ENCODE measurements around the gene FMO5. TPM values are rescaled to one million over a fixed set of nuclear protein-coding genes. Genes with fewer than 3 reads are reported as not detected.
A peak's percentile ranks its signal among the peaks of the same experiment; 100 is the strongest.

Gene FMO5, protein sequence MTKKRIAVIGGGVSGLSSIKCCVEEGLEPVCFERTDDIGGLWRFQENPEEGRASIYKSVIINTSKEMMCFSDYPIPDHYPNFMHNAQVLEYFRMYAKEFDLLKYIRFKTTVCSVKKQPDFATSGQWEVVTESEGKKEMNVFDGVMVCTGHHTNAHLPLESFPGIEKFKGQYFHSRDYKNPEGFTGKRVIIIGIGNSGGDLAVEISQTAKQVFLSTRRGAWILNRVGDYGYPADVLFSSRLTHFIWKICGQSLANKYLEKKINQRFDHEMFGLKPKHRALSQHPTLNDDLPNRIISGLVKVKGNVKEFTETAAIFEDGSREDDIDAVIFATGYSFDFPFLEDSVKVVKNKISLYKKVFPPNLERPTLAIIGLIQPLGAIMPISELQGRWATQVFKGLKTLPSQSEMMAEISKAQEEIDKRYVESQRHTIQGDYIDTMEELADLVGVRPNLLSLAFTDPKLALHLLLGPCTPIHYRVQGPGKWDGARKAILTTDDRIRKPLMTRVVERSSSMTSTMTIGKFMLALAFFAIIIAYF
- polyA plus RNA-seq (ENCODE audit: insufficient read length in 3 of 3): 10 to 100 TPM in 1 of 3 donors, 1 to 10 TPM in 2; 7.9 to 10.7 (median 8.3) TPM

DNA sequence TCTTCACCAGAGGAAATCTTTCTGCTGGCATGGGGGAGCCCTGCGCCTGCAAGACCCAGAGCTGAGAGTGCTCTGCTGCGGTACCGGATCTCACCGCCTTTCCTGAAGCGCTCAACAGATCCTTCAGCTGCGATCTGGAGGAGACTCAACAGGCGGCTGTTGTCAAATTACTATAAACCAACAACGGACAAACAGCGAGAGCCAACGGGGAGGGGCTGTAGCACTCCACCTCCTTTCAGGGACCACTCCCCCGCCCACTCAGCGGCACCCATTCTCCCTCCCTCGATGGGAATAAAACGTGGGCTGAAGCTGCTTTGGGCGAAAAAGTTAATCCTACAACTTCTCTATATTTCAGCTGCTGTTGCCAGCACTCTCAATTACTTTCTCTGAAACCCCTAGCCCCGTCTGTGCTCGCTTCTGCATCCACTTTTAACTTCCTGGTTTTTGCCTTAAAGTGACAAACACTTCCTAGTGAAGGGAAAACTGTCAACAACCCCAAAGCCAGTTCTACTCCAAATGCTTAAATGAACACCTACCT is at the start of gene FMO5:
Gene FMO5 (minus strand): TSS at position 147 of the 538 bp plus-strand sequence. CDS start 310 bp downstream, outside the sequence.
- DNase-seq (ENCODE audit: low read depth in 3 of 3, low spot score in 2 of 3): peak; percentile 40 to 68 (median 54)

DNA sequence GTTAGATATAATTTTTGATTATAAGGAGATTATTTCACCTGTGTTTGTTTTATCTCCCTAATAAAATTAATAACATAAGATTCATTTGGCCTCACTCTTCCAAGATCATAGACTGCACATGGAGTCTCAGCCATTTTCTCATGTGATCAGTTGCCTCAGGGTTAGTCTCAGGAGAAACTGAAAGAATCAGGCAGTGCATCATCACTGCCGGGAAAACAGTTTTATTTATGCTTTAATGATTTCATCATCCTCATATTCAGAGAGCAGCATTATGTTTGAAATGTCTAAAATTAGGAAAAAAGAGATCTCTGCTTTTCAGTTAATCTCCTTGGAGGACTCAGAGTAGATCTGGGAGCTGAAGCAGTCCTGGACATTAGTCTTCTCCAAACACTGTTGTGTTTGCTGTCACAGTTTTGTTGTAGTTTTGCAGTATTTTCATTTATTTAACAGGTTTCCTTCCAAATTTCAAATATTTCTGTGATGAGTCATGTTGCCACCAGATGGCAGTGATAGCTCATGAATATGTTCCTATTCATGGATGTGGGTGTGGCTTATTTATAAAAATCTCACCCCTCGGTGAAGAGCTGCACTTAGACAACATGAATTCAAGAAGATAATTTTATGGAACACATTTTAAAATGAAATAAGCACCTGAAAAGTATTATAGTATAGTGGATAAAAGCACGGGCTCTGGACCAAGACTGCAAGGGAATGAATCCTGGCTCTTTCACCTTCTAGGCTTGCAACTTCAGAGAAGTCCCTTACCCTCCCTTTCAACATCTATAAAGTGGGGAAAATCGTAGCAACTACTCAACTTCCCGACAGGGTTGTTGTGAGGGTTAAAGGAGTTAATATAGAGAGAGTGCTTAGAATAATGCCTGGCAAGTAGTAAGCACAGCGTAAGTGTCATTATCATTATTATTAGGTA is 48.5 kb upstream of the FMO5 start:
- DNase-seq (ENCODE audit: low read depth in 3 of 3, low spot score in 2 of 3): peak; percentile 15 to 36 (median 20)

GRCh38 chr1:147272042-147272441 is 46.9 kb upstream of the FMO5 start:
- no peak for DNase-seq (ENCODE audit: low read depth in 3 of 3, low spot score in 2 of 3)

GRCh38 chr1:147270721-147271120 is 45.6 kb upstream of the FMO5 start:
- DNase-seq (ENCODE audit: low read depth in 3 of 3, low spot score in 2 of 3): no peak

GRCh38 chr1:147267711-147268110 is 42.6 kb upstream of the FMO5 start:
- no peak for DNase-seq (ENCODE audit: low read depth in 3 of 3, low spot score in 2 of 3)

- DNase-seq (ENCODE audit: low read depth in 3 of 3, low spot score in 2 of 3): no peak
Observed at GRCh38 chr1:147266381-147266780, 41.2 kb upstream of the FMO5 start.

- no peak for DNase-seq (ENCODE audit: low read depth in 3 of 3, low spot score in 2 of 3)
Observed at GRCh38 chr1:147264158-147264768, 39.1 kb upstream of the FMO5 start.

GRCh38 chr1:147260956-147261355 is 35.8 kb upstream of the FMO5 start:
- DNase-seq (ENCODE audit: low read depth in 3 of 3, low spot score in 2 of 3): no peak

DNA sequence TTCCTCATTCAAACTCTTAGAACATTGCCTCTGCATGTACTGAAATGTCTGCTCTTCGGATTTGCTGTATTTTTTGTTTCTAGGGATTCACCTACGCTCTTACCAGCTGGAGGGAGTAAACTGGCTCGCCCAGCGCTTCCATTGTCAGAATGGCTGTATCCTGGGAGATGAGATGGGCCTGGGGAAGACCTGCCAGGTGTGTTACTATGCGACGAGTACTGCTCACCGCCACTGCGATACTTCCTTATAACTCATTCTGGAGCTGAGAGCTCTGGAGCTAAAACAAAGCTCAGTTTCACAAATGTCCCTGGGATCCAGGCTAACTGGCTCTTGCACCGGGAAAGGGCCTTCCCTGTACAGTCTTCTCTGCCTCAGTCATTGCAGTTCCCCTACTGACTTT is 27.4 kb upstream of the FMO5 start:
- DNase-seq (ENCODE audit: low read depth in 3 of 3, low spot score in 2 of 3): no peak

- no peak for DNase-seq (ENCODE audit: low read depth in 3 of 3, low spot score in 2 of 3)
Observed at GRCh38 chr1:147247656-147248238, 22.6 kb upstream of the FMO5 start.

- no peak for DNase-seq (ENCODE audit: low read depth in 3 of 3, low spot score in 2 of 3)
Observed at GRCh38 chr1:147246910-147247655, 21.9 kb upstream of the FMO5 start.

DNA sequence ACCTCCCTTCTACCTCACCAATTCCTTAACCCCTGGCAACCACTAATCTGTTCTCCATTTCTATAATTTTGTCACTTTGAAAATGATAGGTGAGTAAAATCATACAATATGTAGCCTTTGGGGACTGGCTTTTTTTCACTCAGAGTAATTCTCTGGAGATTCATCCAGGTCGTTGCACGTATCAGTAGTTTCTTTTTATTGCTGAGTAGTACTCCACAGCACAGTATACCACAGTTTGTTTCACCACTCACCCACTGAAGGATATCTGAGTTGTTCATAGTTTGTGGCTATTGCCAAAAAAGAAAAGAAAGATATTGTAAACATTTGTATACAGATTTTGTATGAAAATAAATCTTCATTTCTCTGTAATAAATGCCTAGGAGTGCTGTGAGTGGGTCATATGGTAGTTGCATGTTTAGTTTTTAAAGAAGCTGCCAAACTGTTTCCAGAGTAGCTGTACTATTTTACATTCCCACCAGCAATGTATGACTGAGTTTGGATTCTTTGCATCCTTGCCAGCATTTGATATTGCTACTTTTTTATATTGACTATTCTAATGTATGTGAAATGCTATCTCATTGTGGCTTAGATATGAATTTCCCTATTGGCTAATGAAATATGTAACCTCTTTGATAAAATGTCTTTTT is 21.0 kb upstream of the FMO5 start:
- DNase-seq (ENCODE audit: low read depth in 3 of 3, low spot score in 2 of 3): no peak

- DNase-seq (ENCODE audit: low read depth in 3 of 3, low spot score in 2 of 3): no peak
Observed at GRCh38 chr1:147245586-147246021, 20.5 kb upstream of the FMO5 start.

DNA sequence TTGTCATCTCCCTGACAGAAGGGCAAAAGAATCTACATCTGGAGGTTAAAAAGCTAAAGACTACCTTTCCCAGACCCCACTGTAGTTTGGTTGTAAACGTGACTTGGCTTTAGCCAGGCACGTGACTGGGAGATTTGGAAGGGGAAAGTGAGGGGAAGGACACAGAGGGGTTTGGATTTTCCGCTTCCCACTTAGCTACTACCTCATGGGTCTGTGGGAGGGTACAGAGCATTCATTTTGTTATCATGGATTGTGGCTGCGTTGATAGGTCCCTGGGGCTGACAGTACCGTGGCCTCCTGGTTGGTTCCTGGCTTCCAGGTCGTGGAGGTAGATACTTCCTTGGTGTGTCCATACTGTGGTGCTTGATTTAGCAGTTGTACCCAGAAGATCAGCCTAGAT is 20.0 kb upstream of the FMO5 start:
- DNase-seq (ENCODE audit: low read depth in 3 of 3, low spot score in 2 of 3): no peak

- peak in 1 of 3 donors; percentile 12 for DNase-seq (ENCODE audit: low read depth in 3 of 3, low spot score in 2 of 3)
Observed at GRCh38 chr1:147243841-147244240, 18.7 kb upstream of the FMO5 start.

- peak in 1 of 3 donors; percentile 42 for DNase-seq (ENCODE audit: low read depth in 3 of 3, low spot score in 2 of 3)
Observed at GRCh38 chr1:147243228-147243685, 18.1 kb upstream of the FMO5 start.

DNA sequence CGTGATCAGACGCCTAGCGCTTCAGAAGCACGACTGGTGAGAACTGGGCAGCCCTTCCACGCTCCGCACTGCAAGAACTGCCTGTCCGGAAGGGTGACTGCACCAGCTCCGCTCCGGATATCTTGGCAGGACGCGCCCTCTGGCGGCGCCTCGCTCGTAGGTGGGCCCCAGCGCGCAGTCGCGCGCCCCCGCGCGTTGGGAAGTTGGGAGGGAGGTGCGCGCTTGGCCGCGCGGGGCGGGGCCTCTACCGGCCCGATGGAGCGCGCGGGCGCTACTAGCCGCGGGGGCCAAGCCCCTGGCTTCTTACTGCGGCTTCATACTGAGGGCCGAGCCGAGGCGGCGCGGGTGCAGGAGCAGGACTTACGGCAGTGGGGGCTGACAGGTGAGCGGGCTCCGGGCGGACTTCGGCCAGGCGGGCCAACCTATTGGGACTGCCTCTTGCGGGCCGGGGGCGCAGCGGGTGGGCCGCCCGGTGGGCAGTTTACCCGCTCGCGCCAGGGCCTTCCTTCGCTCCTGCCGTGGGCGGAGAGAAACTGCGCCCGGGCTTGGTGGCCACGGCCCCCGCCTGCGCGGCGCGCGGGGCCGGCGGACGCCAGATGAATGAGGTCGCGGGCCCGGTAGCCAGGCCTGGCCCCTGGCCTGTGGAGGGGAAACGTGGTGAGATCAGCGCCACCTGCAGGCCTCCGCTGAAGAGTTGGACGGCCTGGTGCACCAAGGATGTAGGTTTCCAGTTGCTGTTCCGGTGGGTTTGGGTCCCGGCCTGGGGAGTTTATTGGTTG is 17.5 kb upstream of the FMO5 start, which contains the start of gene CHD1L:
Gene CHD1L (plus strand): TSS at position 236 of the 779 bp plus-strand sequence. CDS start 20 bp downstream, at position 256.
- peak; percentile 77 to 88 (median 87) for DNase-seq (ENCODE audit: low read depth in 3 of 3, low spot score in 2 of 3)

Data from right renal cortex interstitium (tissue), 3 donors.